SKM-1 (cell line): Measurements from ENCODE around the gene RAB43.

Source experiments
- DNase-seq: peaks from one replicate; lab custom pipeline; 2025; ENCODE audit not compliant: unreplicated experiment; lab: John Stamatoyannopoulos, UW

RAB43 gene

GRCh38 chr3:129061888-129062834, 59.4 kb downstream of the RAB43 start:
- no peak for DNase-seq

GRCh38 chr3:129061023-129061887, 60.3 kb downstream of the RAB43 start:
- no peak for DNase-seq

GRCh38 chr3:129060276-129061022, 61.2 kb downstream of the RAB43 start, which contains the start of gene GP9:
Gene GP9 (plus strand): TSS chr3:129060779. CDS start chr3:129061740, 961 bp downstream.
- no peak for DNase-seq

- DNase-seq, result no peak
Measured at GRCh38 chr3:129059311-129059958, 62.2 kb downstream of the RAB43 start.

GRCh38 chr3:129058441-129059200, 63.0 kb downstream of the RAB43 start:
- DNase-seq, result no peak

- DNase-seq, result no peak
Measured at GRCh38 chr3:129057249-129057648, 64.4 kb downstream of the RAB43 start.

- DNase-seq, result no peak
Measured at GRCh38 chr3:129056451-129057173, 65.0 kb downstream of the RAB43 start.

GRCh38 chr3:129054605-129055104, 66.9 kb downstream of the RAB43 start:
- DNase-seq, result no peak

GRCh38 chr3:129052675-129053074, 68.9 kb downstream of the RAB43 start:
- no peak for DNase-seq

- no peak for DNase-seq
Measured at GRCh38 chr3:129051871-129052340, 69.7 kb downstream of the RAB43 start.

- no peak for DNase-seq
Measured at GRCh38 chr3:129050556-129051295, 70.9 kb downstream of the RAB43 start.

GRCh38 chr3:129047553-129047839, 74.1 kb downstream of the RAB43 start:
- DNase-seq, result no peak

- no peak for DNase-seq
Measured at GRCh38 chr3:129046732-129047552, 74.7 kb downstream of the RAB43 start.

GRCh38 chr3:129046037-129046731, 75.4 kb downstream of the RAB43 start:
- no peak for DNase-seq

- DNase-seq, result no peak
Measured at GRCh38 chr3:129045675-129046036, 75.9 kb downstream of the RAB43 start.

- DNase-seq, result no peak
Measured at GRCh38 chr3:129040579-129041300, 80.9 kb downstream of the RAB43 start.
